ENCODE measurements around the gene SSUH2.
"Not testable (repeated sequence)": the region's sequence is repeated elsewhere in the genome, so short reads cannot be mapped to it uniquely, and the experiment has no call there.

SSUH2 gene

GRCh38 chr3:8644748-8645390, at the start of gene SSUH2:
Gene SSUH2, minus strand, starts transcription at chr3:8644798. Its CDS starts 40 bp downstream, at chr3:8644758.
- no peaks in the 10 kb centered on the region for H3K36me3 ChIP-seq

GRCh38 chr3:8691295-8691694, 46.7 kb upstream of the SSUH2 start:
- H3K4me1 ChIP-seq; H3K27me3 ChIP-seq; H3K27ac ChIP-seq; DNase-seq; H3K4me3 ChIP-seq; H3K9me3 ChIP-seq; H3K36me3 ChIP-seq; intact Hi-C loops (cut with DNase I; ENCODE audit: low total_unique reads): not testable (repeated sequence)

More at GRCh38 chr3:8644748-8645390, at the start of gene SSUH2:
- Histone ChIP-seq H3K27ac (no peak within 1 kb of the TSS), H3K4me3 (no peak within 1 kb of the TSS), H3K27me3 (no peaks in the 10 kb centered on the region), H3K4me1 (no peaks in the 10 kb centered on the region), H3K9me3 (no peaks in the 10 kb centered on the region)
- intact Hi-C loops (cut with DNase I; ENCODE audit: low total_unique reads), result no loop called here
- no peak for TF ChIP-seq CTCF (IDR thresholded peaks at IDR 0.05)
- DNase-seq, result peak in 1 of 2 donors; percentile 3

GRCh38 chr3:8684992-8685391, 40.4 kb upstream of the SSUH2 start:
- intact Hi-C loops (cut with DNase I; ENCODE audit: low total_unique reads); H3K4me1 ChIP-seq; H3K9me3 ChIP-seq; H3K36me3 ChIP-seq; DNase-seq; H3K4me3 ChIP-seq; H3K27me3 ChIP-seq; H3K27ac ChIP-seq: not testable (repeated sequence)

- DNase-seq; intact Hi-C loops (cut with DNase I; ENCODE audit: low total_unique reads); H3K36me3 ChIP-seq; H3K9me3 ChIP-seq; H3K27ac ChIP-seq; H3K4me1 ChIP-seq; H3K4me3 ChIP-seq: not testable (repeated sequence)
- H3K27me3 ChIP-seq, result peaks cover 0 to 22% of the 10 kb centered on the region in 2 donors
These were observed 38.4 kb upstream of the SSUH2 start for GRCh38 chr3:8682850-8683574.

GRCh38 chr3:8681881-8682538, 37.4 kb upstream of the SSUH2 start:
- peaks cover 0 to 26% of the 10 kb centered on the region in 2 donors for H3K27me3 ChIP-seq
- H3K9me3 ChIP-seq; H3K4me3 ChIP-seq; DNase-seq; H3K36me3 ChIP-seq; H3K4me1 ChIP-seq; intact Hi-C loops (cut with DNase I; ENCODE audit: low total_unique reads); H3K27ac ChIP-seq: not testable (repeated sequence)

- H3K27me3 ChIP-seq, result peaks cover 0 to 26% of the 10 kb centered on the region in 2 donors
- no peaks in the 10 kb centered on the region for H3K9me3 ChIP-seq
- intact Hi-C loops (cut with DNase I; ENCODE audit: low total_unique reads), result no loop called here
- H3K4me1 ChIP-seq, result no peaks in the 10 kb centered on the region
- no peak overlapping the region for H3K27ac ChIP-seq
- DNase-seq, result no peak
- H3K4me3 ChIP-seq, result no peak overlapping the region
- no peaks in the 10 kb centered on the region for H3K36me3 ChIP-seq
- TF ChIP-seq CTCF (IDR thresholded peaks at IDR 0.05), result no peak
These were observed 36.8 kb upstream of the SSUH2 start for GRCh38 chr3:8681349-8681748.

- DNase-seq; H3K9me3 ChIP-seq; H3K4me1 ChIP-seq; H3K4me3 ChIP-seq; H3K27ac ChIP-seq; H3K36me3 ChIP-seq; intact Hi-C loops (cut with DNase I; ENCODE audit: low total_unique reads): not testable (repeated sequence)
- H3K27me3 ChIP-seq, result peaks cover 0 to 26% of the 10 kb centered on the region in 2 donors
These were observed 35.4 kb upstream of the SSUH2 start for GRCh38 chr3:8679817-8680553.
